ENCODE results near the gene SCG3. TPM values are rescaled to one million over a fixed set of nuclear protein-coding genes. Genes with fewer than 3 reads are reported as not detected.

Gene SCG3
- total and polyA plus RNA-seq, 12 donors: 0.04 to 0.13 TPM; not detected in 10

GRCh38 chr15:51677021-51677420, 4.3 kb upstream of the SCG3 start:
- H3K4me3 ChIP-seq: no peak overlapping the region
- peaks cover 0 to 12% (median 5%) of the 10 kb centered on the region in 9 donors for H3K4me1 ChIP-seq
- DNase-seq (no peak), ATAC-seq (no peak)
- H3K27ac ChIP-seq: no peak overlapping the region
- no peaks in the 10 kb centered on the region for H3K9me3 ChIP-seq
- no peak for TF ChIP-seq CTCF (IDR thresholded peaks at IDR 0.05)
- H3K36me3 ChIP-seq: no peaks in the 10 kb centered on the region
- peaks cover 0 to 29% (median 6%) of the 10 kb centered on the region in 7 donors for H3K27me3 ChIP-seq
- 92 to 96% methylated on average over 1 of the region's 1 CpG for WGBS, 2 donors
- intact Hi-C loops (cut with DNase I): no loop called here

GRCh38 chr15:51677452-51677851, 3.9 kb upstream of the SCG3 start:
- Histone ChIP-seq H3K27ac (no peak overlapping the region), H3K36me3 (no peaks in the 10 kb centered on the region), H3K9me3 (no peaks in the 10 kb centered on the region), H3K4me3 (no peak overlapping the region), H3K27me3 (peaks cover 0 to 34% (median 6%) of the 10 kb centered on the region in 7 donors), H3K4me1 (peaks cover 0 to 10% (median 5%) of the 10 kb centered on the region in 9 donors)
- intact Hi-C loops (cut with DNase I): no loop called here
- no peak for TF ChIP-seq CTCF (IDR thresholded peaks at IDR 0.05)
- no peak for ATAC-seq
- WGBS, 2 donors: 64 to 69% methylated on average over 2 of the region's 2 CpGs
- DNase-seq: no peak

- H3K36me3 ChIP-seq: no peaks in the 10 kb centered on the region
- peaks cover 0 to 40% (median 8%) of the 10 kb centered on the region in 7 donors for H3K27me3 ChIP-seq
- peaks cover 0 to 9% (median 5%) of the 10 kb centered on the region in 9 donors for H3K4me1 ChIP-seq
- DNase-seq (no peak), ATAC-seq (no peak)
- no peak for TF ChIP-seq CTCF (IDR thresholded peaks at IDR 0.05)
- intact Hi-C loops (cut with DNase I): no loop called here
- WGBS, 2 donors: 61 to 70% methylated on average over 2 of the region's 2 CpGs
- H3K4me3 ChIP-seq: no peak overlapping the region
- no peaks in the 10 kb centered on the region for H3K9me3 ChIP-seq
- no peak overlapping the region for H3K27ac ChIP-seq
Measured at GRCh38 chr15:51678096-51678495, 3.2 kb upstream of the SCG3 start.

- DNase-seq (no peak), ATAC-seq (no peak)
- Histone ChIP-seq H3K36me3 (no peaks in the 10 kb centered on the region), H3K4me3 (no peak overlapping the region), H3K27me3 (peaks cover 0 to 61% (median 19%) of the 10 kb centered on the region in 7 donors), H3K4me1 (peaks cover 0 to 9% (median 5%) of the 10 kb centered on the region in 9 donors), H3K27ac (no peak overlapping the region), H3K9me3 (no peaks in the 10 kb centered on the region)
- no peak for TF ChIP-seq CTCF (IDR thresholded peaks at IDR 0.05)
- 52 to 53% methylated on average over 2 of the region's 2 CpGs for WGBS, 2 donors
- intact Hi-C loops (cut with DNase I): loop anchor here in 1 of 10 donors (5.0 kb wide), 1 partner anchor 57 kb away; the partner anchor contains the start of gene LYSMD2
Measured at GRCh38 chr15:51680321-51680720, 982 bp upstream of the SCG3 start.

Data from heart right ventricle (tissue), 16 donors.